ENCODE data around the gene TPM1. TPM values are rescaled to one million over a fixed set of nuclear protein-coding genes. Genes with fewer than 3 reads are reported as not detected.

The TPM1 gene
- total RNA-seq, 1 experiment from 2014 or later, result 298 TPM

DNA sequence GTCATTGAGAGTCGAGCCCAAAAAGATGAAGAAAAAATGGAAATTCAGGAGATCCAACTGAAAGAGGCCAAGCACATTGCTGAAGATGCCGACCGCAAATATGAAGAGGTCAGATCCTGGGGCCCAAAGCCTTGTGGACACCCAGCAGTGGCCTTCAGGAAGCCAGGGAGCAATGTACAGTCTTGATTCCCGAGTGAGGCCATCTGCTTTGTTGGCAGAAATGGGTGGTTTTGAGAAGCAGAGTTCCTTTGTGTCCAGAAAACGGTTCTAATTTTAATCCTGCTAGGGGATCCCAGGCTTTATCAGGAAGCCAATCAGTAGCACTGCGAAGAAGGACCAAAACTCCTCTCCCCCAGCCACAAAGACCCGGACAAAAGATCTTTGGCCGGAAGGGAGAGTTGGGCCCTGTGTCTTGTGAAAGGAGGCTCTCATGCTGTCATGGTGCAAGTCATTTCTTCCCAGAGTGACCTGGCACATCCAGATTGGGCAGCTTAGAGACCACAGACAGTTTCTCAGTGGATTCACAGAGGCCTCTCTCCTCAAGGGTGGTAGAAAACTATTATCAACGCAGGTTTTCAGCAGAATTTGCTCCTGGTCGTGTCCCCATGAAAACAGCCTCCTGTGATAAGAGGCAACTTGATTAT, 17.1 kb downstream of the TPM1 start:
- no peak overlapping the region for H3K4me3 ChIP-seq (ENCODE audit: low read depth in 2 of 2, low read length in 2 of 2)
- no peak overlapping the region for H3K27ac ChIP-seq (ENCODE audit: low read length)
- in situ Hi-C loops (cut with HindIII; ENCODE audit: low pct_unique_long_range_greater_than_20kb, low sequenced_read_pairs), result no loop called here
- H3K27me3 ChIP-seq (ENCODE audit: control insufficient read depth, insufficient read depth, low read length), result no peaks in the 10 kb centered on the region
- ChIA-PET CTCF (no interaction called here), POLR2A (no interaction called here)
- ATAC-seq (no peak), DNase-seq (ENCODE audit: low read depth, low spot score) (no peak)
- no peak for TF ChIP-seq SIN3A (IDR thresholded peaks at IDR 0.05; ENCODE audit: borderline replicate concordance, insufficient read depth, low read depth, low read length)
- no peak for TF ChIP-seq TCF7L2 (IDR thresholded peaks at IDR 0.05; ENCODE audit: low read depth, low read length)
- TF ChIP-seq, protein P1, sequence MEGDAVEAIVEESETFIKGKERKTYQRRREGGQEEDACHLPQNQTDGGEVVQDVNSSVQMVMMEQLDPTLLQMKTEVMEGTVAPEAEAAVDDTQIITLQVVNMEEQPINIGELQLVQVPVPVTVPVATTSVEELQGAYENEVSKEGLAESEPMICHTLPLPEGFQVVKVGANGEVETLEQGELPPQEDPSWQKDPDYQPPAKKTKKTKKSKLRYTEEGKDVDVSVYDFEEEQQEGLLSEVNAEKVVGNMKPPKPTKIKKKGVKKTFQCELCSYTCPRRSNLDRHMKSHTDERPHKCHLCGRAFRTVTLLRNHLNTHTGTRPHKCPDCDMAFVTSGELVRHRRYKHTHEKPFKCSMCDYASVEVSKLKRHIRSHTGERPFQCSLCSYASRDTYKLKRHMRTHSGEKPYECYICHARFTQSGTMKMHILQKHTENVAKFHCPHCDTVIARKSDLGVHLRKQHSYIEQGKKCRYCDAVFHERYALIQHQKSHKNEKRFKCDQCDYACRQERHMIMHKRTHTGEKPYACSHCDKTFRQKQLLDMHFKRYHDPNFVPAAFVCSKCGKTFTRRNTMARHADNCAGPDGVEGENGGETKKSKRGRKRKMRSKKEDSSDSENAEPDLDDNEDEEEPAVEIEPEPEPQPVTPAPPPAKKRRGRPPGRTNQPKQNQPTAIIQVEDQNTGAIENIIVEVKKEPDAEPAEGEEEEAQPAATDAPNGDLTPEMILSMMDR (IDR thresholded peaks at IDR 0.05), result no peak
- no peak for TF ChIP-seq POLR2AphosphoS5 (IDR thresholded peaks at IDR 0.05; ENCODE audit: low read depth, low read length)
- TF ChIP-seq, protein P2, sequence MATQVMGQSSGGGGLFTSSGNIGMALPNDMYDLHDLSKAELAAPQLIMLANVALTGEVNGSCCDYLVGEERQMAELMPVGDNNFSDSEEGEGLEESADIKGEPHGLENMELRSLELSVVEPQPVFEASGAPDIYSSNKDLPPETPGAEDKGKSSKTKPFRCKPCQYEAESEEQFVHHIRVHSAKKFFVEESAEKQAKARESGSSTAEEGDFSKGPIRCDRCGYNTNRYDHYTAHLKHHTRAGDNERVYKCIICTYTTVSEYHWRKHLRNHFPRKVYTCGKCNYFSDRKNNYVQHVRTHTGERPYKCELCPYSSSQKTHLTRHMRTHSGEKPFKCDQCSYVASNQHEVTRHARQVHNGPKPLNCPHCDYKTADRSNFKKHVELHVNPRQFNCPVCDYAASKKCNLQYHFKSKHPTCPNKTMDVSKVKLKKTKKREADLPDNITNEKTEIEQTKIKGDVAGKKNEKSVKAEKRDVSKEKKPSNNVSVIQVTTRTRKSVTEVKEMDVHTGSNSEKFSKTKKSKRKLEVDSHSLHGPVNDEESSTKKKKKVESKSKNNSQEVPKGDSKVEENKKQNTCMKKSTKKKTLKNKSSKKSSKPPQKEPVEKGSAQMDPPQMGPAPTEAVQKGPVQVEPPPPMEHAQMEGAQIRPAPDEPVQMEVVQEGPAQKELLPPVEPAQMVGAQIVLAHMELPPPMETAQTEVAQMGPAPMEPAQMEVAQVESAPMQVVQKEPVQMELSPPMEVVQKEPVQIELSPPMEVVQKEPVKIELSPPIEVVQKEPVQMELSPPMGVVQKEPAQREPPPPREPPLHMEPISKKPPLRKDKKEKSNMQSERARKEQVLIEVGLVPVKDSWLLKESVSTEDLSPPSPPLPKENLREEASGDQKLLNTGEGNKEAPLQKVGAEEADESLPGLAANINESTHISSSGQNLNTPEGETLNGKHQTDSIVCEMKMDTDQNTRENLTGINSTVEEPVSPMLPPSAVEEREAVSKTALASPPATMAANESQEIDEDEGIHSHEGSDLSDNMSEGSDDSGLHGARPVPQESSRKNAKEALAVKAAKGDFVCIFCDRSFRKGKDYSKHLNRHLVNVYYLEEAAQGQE (IDR thresholded peaks at IDR 0.05; ENCODE audit: insufficient read depth in 1 of 2, low read depth in 2 of 2, low read length in 1 of 2), result no peak
- intact Hi-C loops (cut with micrococcal nuclease; ENCODE audit: unreplicated experiment), result no loop called here
- H3K36me3 ChIP-seq (ENCODE audit: control insufficient read depth, insufficient read depth, low read length), result peaks cover 45% of the 10 kb centered on the region
- no TSS peak for BruUV-seq (replicated peaks)
- peaks cover 11% of the 10 kb centered on the region for H3K4me1 ChIP-seq (ENCODE audit: control insufficient read depth, insufficient read depth, low read length)
- H3K9me3 ChIP-seq (ENCODE audit: control insufficient read depth, insufficient read depth, low read depth, low read length), result no peaks in the 10 kb centered on the region

DNA sequence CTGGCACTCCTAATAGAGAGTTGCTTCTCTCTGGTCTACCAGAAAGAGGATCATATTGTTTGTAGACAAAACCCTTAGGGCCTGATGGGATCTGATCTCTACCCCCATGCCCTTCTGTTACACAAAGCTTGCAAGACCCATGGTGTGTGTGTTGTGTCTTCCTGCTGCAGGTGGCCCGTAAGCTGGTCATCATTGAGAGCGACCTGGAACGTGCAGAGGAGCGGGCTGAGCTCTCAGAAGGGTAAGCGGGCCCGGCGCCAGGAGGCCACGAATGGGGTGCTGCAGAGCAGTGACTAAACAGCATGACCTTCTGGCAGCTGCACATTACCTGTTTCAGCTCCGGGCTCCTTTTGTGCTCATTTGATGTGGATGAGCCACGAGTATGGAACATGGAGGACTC, 18.2 kb downstream of the TPM1 start:
- no peak for ATAC-seq
- BruUV-seq (replicated peaks), result no TSS peak
- POLR2A ChIA-PET, result no interaction called here
- H3K9me3 ChIP-seq (ENCODE audit: control insufficient read depth, insufficient read depth, low read depth, low read length), result no peaks in the 10 kb centered on the region
- H3K36me3 ChIP-seq (ENCODE audit: control insufficient read depth, insufficient read depth, low read length), result peaks cover 48% of the 10 kb centered on the region
- CTCF ChIA-PET, result no interaction called here
- no peak overlapping the region for H3K4me3 ChIP-seq (ENCODE audit: low read depth in 2 of 2, low read length in 2 of 2)
- H3K27ac ChIP-seq (ENCODE audit: low read length), result no peak overlapping the region
- H3K4me1 ChIP-seq (ENCODE audit: control insufficient read depth, insufficient read depth, low read length), result peaks cover under 1% of the 10 kb centered on the region
- intact Hi-C loops (cut with micrococcal nuclease; ENCODE audit: unreplicated experiment), result no loop called here
- no peaks in the 10 kb centered on the region for H3K27me3 ChIP-seq (ENCODE audit: control insufficient read depth, insufficient read depth, low read length)
- in situ Hi-C loops (cut with HindIII; ENCODE audit: low pct_unique_long_range_greater_than_20kb, low sequenced_read_pairs), result no loop called here
- TF ChIP-seq, protein P2 (IDR thresholded peaks at IDR 0.05; ENCODE audit: insufficient read depth in 1 of 2, low read depth in 2 of 2, low read length in 1 of 2), result no peak
- no peak for TF ChIP-seq TCF7L2 (IDR thresholded peaks at IDR 0.05; ENCODE audit: low read depth, low read length)
- TF ChIP-seq, protein P1 (IDR thresholded peaks at IDR 0.05), result no peak
- TF ChIP-seq POLR2AphosphoS5 (IDR thresholded peaks at IDR 0.05; ENCODE audit: low read depth, low read length), result no peak
- no peak for TF ChIP-seq SIN3A (IDR thresholded peaks at IDR 0.05; ENCODE audit: borderline replicate concordance, insufficient read depth, low read depth, low read length)
- no peak for DNase-seq (ENCODE audit: low read depth, low spot score)

All from Panc1 (cell line).